HepG2 (cell line): ENCODE results near the gene STK10. TPM values are rescaled to one million over a fixed set of nuclear protein-coding genes. Genes with fewer than 3 reads are reported as not detected.

ENCODE experiments used
- AGO1 ChIP-seq: fragments of 200-400 bp; formaldehyde crosslinking; IDR thresholded peaks from 2 replicates; pipeline ENCODE4 v1.6.1; 2017; ENCODE audit warnings: mild to moderate bottlenecking, low read depth, low read length, moderate library complexity; ENCODE audit not compliant: poor library complexity, severe bottlenecking
- HMGA1 ChIP-seq: sonication (generic); formaldehyde crosslinking; conservative IDR thresholded peaks from 2 replicates; pipeline ENCODE4 v1.4.0; 2020; ENCODE audit warnings: missing genetic modification reagents
- HNRNPL ChIP-seq: fragments of 200-400 bp; formaldehyde crosslinking; IDR thresholded peaks from 2 replicates; pipeline ENCODE4 v1.6.1; 2017; ENCODE audit warnings: mild to moderate bottlenecking, low read depth, low read length
- NRL ChIP-seq: sonication (generic); formaldehyde crosslinking; IDR thresholded peaks from 2 replicates; pipeline ENCODE4 v1.5.0; 2020; ENCODE audit warnings: missing genetic modification reagents, mild to moderate bottlenecking, moderate library complexity, borderline replicate concordance
- POGZ ChIP-seq: sonication (generic); formaldehyde crosslinking; IDR thresholded peaks from 2 replicates; pipeline ENCODE4 v1.4.0; 2020; ENCODE audit warnings: mild to moderate bottlenecking, missing genetic modification reagents
- ZMAT3 ChIP-seq: sonication (generic); formaldehyde crosslinking; conservative IDR thresholded peaks from 2 replicates; pipeline ENCODE4 v1.7.0; 2021; ENCODE audit warnings: missing genetic modification reagents
- ZNF207 ChIP-seq: fragments of 450-650 bp; IDR thresholded peaks from 2 replicates; pipeline ENCODE4 v1.6.1; 2016; ENCODE audit warnings: antibody characterized with exemption, borderline replicate concordance
- ZNF3 ChIP-seq: IDR thresholded peaks from 2 replicates; pipeline ENCODE4 v1.7.0; 2017; ENCODE audit warnings: inconsistent platforms
- ZNF629 ChIP-seq: sonication (generic); formaldehyde crosslinking; conservative IDR thresholded peaks from 2 replicates; pipeline ENCODE4 v1.5.0; 2020; ENCODE audit warnings: missing genetic modification reagents
- polyA plus RNA-seq, 8 experiments: library from polyadenylated mRNA; depleted of rRNA in 3 of 8; stranded (reverse) in 7 of 8; unstranded in 1 of 8; fragments of >200 nt; fragmentation: Illumina TruSeq in 4 of 8; extraction: Trizol in 4 of 8; gene quantifications; 2 replicates each; pipeline versions ENCODE4 v1.2.1 to v1.2.3, GENCODE V29; 2011 to 2016; ENCODE audit warnings: low read depth in 4 of 8, missing spikeins in 1 of 8, mixed read lengths in 1 of 8; ENCODE audit not compliant: insufficient read depth in 1 of 8
- total RNA-seq, 5 experiments: library from RNA; depleted of rRNA; stranded (reverse); fragments of >200 nt; fragmentation: Illumina TruSeq; extraction: Trizol; gene quantifications; 2 replicates each; pipeline ENCODE4 v1.2.3, GENCODE V29; 2016; ENCODE audit warnings: low read depth in 1 of 5
- TF ChIP-seq, protein P1 (sequence below): sonication (generic); formaldehyde crosslinking; IDR thresholded peaks from 2 replicates; pipeline ENCODE4 v1.9.0; 2021; ENCODE audit warnings: missing genetic modification reagents, mild to moderate bottlenecking, borderline replicate concordance
- TF ChIP-seq, protein P2 (sequence below): sonication (generic); formaldehyde crosslinking; IDR thresholded peaks from 2 replicates; pipeline ENCODE4 v1.9.0; 2022; ENCODE audit warnings: missing genetic modification reagents, mild to moderate bottlenecking, borderline replicate concordance
- TF ChIP-seq, protein P3 (sequence below): sonication (generic); formaldehyde crosslinking; IDR thresholded peaks from 2 replicates; pipeline ENCODE4 v1.8.1; 2023; ENCODE audit warnings: missing genetic modification reagents, mild to moderate bottlenecking, borderline replicate concordance
- TF ChIP-seq, protein P4 (sequence below): sonication (generic); formaldehyde crosslinking; IDR thresholded peaks from 2 replicates; pipeline ENCODE4 v1.9.0; 2021; ENCODE audit warnings: missing genetic modification reagents, borderline replicate concordance
- TF ChIP-seq, protein P5 (sequence below): fragments of 450-650 bp; IDR thresholded peaks from 2 replicates; pipeline ENCODE4 v1.6.1; 2017; ENCODE audit warnings: mild to moderate bottlenecking
- TF ChIP-seq, protein P6 (sequence below): sonication (generic); formaldehyde crosslinking; IDR thresholded peaks from 2 replicates; pipeline ENCODE4 v1.4.0; 2020; ENCODE audit warnings: missing genetic modification reagents, borderline replicate concordance

Gene STK10
- total and polyA plus RNA-seq, 2 of the 13 experiments (the other 11 are each of a cell fraction or from before 2014, with no cell fraction given): 7.0 to 7.2 TPM

DNA sequence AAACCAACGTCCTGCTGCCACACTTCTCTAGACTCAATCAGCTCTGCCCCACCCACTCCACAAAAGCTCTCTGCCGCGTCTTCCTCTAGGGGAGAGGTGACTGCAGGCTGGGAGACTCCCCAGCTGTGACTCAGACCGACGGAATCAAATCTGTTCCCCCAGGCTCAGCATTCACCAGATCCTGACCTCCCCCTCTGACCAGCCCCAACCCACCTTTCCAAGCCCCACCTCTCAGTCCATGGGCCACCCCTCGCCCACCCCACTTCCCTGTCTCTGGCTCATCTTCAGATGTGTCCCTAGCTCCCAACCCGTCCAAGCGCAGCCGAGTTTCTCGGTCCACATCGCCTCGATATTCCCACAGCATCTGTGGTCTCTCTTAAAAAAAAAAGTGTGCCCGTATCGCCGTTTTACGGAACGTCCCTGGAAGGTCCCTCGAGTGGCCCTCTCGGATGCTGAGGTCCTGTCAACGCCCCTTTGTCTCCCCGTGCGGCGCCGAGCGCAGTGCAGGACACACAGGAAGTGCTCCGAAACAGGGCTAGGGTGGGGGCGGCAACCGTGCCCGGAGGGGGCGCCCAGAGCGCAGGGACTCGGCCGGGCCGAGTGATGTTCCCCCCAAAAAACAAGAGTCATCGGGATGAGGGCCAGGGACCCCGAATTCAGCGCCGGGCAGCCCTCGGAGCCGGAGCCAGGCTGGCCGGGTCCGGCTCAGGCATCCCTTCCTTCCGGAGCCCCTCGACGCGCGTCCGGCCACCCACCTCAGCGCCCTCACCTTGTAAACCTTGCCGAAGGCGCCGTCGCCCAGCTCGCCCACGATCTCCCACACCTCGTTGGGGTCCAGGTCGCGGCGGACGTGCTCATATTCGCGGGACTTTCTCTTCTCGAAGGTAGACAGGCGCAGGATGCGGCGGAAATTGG, 649 bp downstream of the STK10 start (continued):
- no peak for TF ChIP-seq POGZ (CRISPR knock-in tag)
- TF ChIP-seq, protein P1, sequence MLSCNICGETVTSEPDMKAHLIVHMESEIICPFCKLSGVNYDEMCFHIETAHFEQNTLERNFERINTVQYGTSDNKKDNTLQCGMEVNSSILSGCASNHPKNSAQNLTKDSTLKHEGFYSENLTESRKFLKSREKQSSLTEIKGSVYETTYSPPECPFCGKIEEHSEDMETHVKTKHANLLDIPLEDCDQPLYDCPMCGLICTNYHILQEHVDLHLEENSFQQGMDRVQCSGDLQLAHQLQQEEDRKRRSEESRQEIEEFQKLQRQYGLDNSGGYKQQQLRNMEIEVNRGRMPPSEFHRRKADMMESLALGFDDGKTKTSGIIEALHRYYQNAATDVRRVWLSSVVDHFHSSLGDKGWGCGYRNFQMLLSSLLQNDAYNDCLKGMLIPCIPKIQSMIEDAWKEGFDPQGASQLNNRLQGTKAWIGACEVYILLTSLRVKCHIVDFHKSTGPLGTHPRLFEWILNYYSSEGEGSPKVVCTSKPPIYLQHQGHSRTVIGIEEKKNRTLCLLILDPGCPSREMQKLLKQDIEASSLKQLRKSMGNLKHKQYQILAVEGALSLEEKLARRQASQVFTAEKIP: no peak
- no peak for TF ChIP-seq ZNF3 (CRISPR knock-in tag)
- TF ChIP-seq, protein P2, sequence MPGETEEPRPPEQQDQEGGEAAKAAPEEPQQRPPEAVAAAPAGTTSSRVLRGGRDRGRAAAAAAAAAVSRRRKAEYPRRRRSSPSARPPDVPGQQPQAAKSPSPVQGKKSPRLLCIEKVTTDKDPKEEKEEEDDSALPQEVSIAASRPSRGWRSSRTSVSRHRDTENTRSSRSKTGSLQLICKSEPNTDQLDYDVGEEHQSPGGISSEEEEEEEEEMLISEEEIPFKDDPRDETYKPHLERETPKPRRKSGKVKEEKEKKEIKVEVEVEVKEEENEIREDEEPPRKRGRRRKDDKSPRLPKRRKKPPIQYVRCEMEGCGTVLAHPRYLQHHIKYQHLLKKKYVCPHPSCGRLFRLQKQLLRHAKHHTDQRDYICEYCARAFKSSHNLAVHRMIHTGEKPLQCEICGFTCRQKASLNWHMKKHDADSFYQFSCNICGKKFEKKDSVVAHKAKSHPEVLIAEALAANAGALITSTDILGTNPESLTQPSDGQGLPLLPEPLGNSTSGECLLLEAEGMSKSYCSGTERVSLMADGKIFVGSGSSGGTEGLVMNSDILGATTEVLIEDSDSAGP (CRISPR knock-in tag): no peak
- TF ChIP-seq, protein P3, sequence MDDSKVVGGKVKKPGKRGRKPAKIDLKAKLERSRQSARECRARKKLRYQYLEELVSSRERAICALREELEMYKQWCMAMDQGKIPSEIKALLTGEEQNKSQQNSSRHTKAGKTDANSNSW (CRISPR knock-in tag): no peak
- TF ChIP-seq ZNF207: no peak
- TF ChIP-seq, protein P4, sequence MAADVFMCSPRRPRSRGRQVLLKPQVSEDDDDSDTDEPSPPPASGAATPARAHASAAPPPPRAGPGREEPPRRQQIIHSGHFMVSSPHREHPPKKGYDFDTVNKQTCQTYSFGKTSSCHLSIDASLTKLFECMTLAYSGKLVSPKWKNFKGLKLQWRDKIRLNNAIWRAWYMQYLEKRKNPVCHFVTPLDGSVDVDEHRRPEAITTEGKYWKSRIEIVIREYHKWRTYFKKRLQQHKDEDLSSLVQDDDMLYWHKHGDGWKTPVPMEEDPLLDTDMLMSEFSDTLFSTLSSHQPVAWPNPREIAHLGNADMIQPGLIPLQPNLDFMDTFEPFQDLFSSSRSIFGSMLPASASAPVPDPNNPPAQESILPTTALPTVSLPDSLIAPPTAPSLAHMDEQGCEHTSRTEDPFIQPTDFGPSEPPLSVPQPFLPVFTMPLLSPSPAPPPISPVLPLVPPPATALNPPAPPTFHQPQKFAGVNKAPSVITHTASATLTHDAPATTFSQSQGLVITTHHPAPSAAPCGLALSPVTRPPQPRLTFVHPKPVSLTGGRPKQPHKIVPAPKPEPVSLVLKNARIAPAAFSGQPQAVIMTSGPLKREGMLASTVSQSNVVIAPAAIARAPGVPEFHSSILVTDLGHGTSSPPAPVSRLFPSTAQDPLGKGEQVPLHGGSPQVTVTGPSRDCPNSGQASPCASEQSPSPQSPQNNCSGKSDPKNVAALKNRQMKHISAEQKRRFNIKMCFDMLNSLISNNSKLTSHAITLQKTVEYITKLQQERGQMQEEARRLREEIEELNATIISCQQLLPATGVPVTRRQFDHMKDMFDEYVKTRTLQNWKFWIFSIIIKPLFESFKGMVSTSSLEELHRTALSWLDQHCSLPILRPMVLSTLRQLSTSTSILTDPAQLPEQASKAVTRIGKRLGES: no peak
- 0 out of 2 replicates have a peak, but pooled peaks have one; percentile 15 for TF ChIP-seq NRL (CRISPR knock-in tag)
- peak; percentile 15 for TF ChIP-seq AGO1
- TF ChIP-seq, protein P5, sequence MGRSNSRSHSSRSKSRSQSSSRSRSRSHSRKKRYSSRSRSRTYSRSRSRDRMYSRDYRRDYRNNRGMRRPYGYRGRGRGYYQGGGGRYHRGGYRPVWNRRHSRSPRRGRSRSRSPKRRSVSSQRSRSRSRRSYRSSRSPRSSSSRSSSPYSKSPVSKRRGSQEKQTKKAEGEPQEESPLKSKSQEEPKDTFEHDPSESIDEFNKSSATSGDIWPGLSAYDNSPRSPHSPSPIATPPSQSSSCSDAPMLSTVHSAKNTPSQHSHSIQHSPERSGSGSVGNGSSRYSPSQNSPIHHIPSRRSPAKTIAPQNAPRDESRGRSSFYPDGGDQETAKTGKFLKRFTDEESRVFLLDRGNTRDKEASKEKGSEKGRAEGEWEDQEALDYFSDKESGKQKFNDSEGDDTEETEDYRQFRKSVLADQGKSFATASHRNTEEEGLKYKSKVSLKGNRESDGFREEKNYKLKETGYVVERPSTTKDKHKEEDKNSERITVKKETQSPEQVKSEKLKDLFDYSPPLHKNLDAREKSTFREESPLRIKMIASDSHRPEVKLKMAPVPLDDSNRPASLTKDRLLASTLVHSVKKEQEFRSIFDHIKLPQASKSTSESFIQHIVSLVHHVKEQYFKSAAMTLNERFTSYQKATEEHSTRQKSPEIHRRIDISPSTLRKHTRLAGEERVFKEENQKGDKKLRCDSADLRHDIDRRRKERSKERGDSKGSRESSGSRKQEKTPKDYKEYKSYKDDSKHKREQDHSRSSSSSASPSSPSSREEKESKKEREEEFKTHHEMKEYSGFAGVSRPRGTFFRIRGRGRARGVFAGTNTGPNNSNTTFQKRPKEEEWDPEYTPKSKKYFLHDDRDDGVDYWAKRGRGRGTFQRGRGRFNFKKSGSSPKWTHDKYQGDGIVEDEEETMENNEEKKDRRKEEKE: no peak
- no peak for TF ChIP-seq HMGA1 (CRISPR knock-in tag)
- TF ChIP-seq ZNF629 (CRISPR knock-in tag): no peak
- TF ChIP-seq, protein P6, sequence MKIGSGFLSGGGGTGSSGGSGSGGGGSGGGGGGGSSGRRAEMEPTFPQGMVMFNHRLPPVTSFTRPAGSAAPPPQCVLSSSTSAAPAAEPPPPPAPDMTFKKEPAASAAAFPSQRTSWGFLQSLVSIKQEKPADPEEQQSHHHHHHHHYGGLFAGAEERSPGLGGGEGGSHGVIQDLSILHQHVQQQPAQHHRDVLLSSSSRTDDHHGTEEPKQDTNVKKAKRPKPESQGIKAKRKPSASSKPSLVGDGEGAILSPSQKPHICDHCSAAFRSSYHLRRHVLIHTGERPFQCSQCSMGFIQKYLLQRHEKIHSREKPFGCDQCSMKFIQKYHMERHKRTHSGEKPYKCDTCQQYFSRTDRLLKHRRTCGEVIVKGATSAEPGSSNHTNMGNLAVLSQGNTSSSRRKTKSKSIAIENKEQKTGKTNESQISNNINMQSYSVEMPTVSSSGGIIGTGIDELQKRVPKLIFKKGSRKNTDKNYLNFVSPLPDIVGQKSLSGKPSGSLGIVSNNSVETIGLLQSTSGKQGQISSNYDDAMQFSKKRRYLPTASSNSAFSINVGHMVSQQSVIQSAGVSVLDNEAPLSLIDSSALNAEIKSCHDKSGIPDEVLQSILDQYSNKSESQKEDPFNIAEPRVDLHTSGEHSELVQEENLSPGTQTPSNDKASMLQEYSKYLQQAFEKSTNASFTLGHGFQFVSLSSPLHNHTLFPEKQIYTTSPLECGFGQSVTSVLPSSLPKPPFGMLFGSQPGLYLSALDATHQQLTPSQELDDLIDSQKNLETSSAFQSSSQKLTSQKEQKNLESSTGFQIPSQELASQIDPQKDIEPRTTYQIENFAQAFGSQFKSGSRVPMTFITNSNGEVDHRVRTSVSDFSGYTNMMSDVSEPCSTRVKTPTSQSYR (CRISPR knock-in tag): no peak
- 0 out of 2 replicates have a peak, but pooled peaks have one; percentile 30 for TF ChIP-seq ZMAT3 (CRISPR knock-in tag)
- TF ChIP-seq HNRNPL: peak; percentile 59; the same call in 1 of the 2 replicates
